HEK293 (cell line): ENCODE measurements around the gene HUNK.
A peak's percentile ranks its signal among the peaks of the same experiment; 100 is the strongest.

Source experiments
- FEZF1 ChIP-seq: fragments of 450-650 bp; formaldehyde crosslinking; IDR thresholded peaks from 2 replicates; pipeline ENCODE4 v1.5.1; 2016; ENCODE audit warnings: missing biosample characterization, missing genetic modification characterization
- HOXD13 ChIP-seq: sonication (generic); formaldehyde crosslinking; IDR thresholded peaks from 2 replicates; pipeline ENCODE4 v1.8.0; 2022; ENCODE audit warnings: missing genetic modification reagents, borderline replicate concordance
- PATZ1 ChIP-seq: fragments of 450-650 bp; formaldehyde crosslinking; IDR thresholded peaks from 2 replicates; pipeline ENCODE4 v1.5.1; 2016; ENCODE audit warnings: missing biosample characterization, missing genetic modification characterization
- PRDM4 ChIP-seq: fragments of 450-650 bp; formaldehyde crosslinking; IDR thresholded peaks from 2 replicates; pipeline ENCODE4 v1.5.1; 2017; ENCODE audit warnings: missing biosample characterization, missing genetic modification characterization
- REPIN1 ChIP-seq: fragments of 450-650 bp; formaldehyde crosslinking; IDR thresholded peaks from 2 replicates; pipeline ENCODE4 v1.5.1; 2017; ENCODE audit warnings: missing biosample characterization, missing genetic modification characterization, low read depth
- SP3 ChIP-seq: fragments of 450-650 bp; formaldehyde crosslinking; IDR thresholded peaks from 2 replicates; pipeline ENCODE4 v1.5.1; 2016; ENCODE audit warnings: missing biosample characterization, missing genetic modification characterization
- ZBTB1 ChIP-seq: fragments of 450-650 bp; formaldehyde crosslinking; IDR thresholded peaks from 2 replicates; pipeline ENCODE4 v1.5.1; 2016; ENCODE audit warnings: missing biosample characterization, missing genetic modification characterization
- ZBTB20 ChIP-seq: fragments of 450-650 bp; formaldehyde crosslinking; IDR thresholded peaks from 2 replicates; pipeline ENCODE4 v1.5.1; 2016; ENCODE audit warnings: missing biosample characterization, missing genetic modification characterization
- ZBTB26 ChIP-seq: fragments of 450-650 bp; formaldehyde crosslinking; optimal IDR thresholded peaks from 2 replicates; pipeline ENCODE3; 2016; ENCODE audit warnings: missing biosample characterization, mild to moderate bottlenecking, missing genetic modification characterization
- ZBTB48 ChIP-seq: fragments of 450-650 bp; formaldehyde crosslinking; IDR thresholded peaks from 2 replicates; pipeline ENCODE4 v1.5.1; 2016; ENCODE audit warnings: missing biosample characterization, missing genetic modification characterization
- ZFHX2 ChIP-seq: fragments of 450-650 bp; formaldehyde crosslinking; conservative IDR thresholded peaks from 2 replicates; pipeline ENCODE4 v1.5.1; 2016; ENCODE audit warnings: missing biosample characterization, missing genetic modification characterization
- ZNF146 ChIP-seq: fragments of 450-650 bp; formaldehyde crosslinking; IDR thresholded peaks from 2 replicates; pipeline ENCODE4 v1.5.1; 2016; ENCODE audit warnings: missing biosample characterization, missing genetic modification characterization
- ZNF155 ChIP-seq: fragments of 450-650 bp; formaldehyde crosslinking; IDR thresholded peaks from 2 replicates; pipeline ENCODE4 v1.5.1; 2016; ENCODE audit warnings: missing biosample characterization, missing genetic modification characterization
- ZNF24 ChIP-seq: fragments of 450-650 bp; formaldehyde crosslinking; IDR thresholded peaks from 2 replicates; pipeline ENCODE4 v1.5.1; 2016; ENCODE audit warnings: missing biosample characterization, missing genetic modification characterization
- ZNF26 ChIP-seq: fragments of 450-650 bp; formaldehyde crosslinking; IDR thresholded peaks from 2 replicates; pipeline ENCODE4 v1.5.1; 2016; ENCODE audit warnings: missing biosample characterization, missing genetic modification characterization
- ZNF398 ChIP-seq: fragments of 450-650 bp; formaldehyde crosslinking; IDR thresholded peaks from 2 replicates; pipeline ENCODE4 v1.5.1; 2017; ENCODE audit warnings: missing biosample characterization, missing genetic modification characterization
- ZNF404 ChIP-seq: fragments of 450-650 bp; formaldehyde crosslinking; IDR thresholded peaks from 2 replicates; pipeline ENCODE4 v1.5.1; 2017; ENCODE audit warnings: missing biosample characterization, missing genetic modification characterization
- ZNF548 ChIP-seq: fragments of 450-650 bp; formaldehyde crosslinking; IDR thresholded peaks from 2 replicates; pipeline ENCODE4 v1.5.1; 2016; ENCODE audit warnings: missing biosample characterization, missing genetic modification characterization
- ZNF555 ChIP-seq: fragments of 450-650 bp; formaldehyde crosslinking; conservative IDR thresholded peaks from 2 replicates; pipeline ENCODE4 v1.5.1; 2017; ENCODE audit warnings: missing biosample characterization, mild to moderate bottlenecking, missing genetic modification characterization, inconsistent platforms
- ZNF621 ChIP-seq: fragments of 450-650 bp; formaldehyde crosslinking; IDR thresholded peaks from 2 replicates; pipeline ENCODE4 v1.5.1; 2017; ENCODE audit warnings: missing biosample characterization, missing genetic modification characterization
- ZNF639 ChIP-seq: fragments of 450-650 bp; formaldehyde crosslinking; IDR thresholded peaks from 2 replicates; pipeline ENCODE4 v1.5.1; 2016; ENCODE audit warnings: missing biosample characterization, missing genetic modification characterization
- ZNF658 ChIP-seq: fragments of 450-650 bp; formaldehyde crosslinking; IDR thresholded peaks from 2 replicates; pipeline ENCODE4; 2016; ENCODE audit warnings: missing biosample characterization, missing genetic modification characterization
- ZNF677 ChIP-seq: fragments of 450-650 bp; IDR thresholded peaks from 2 replicates; pipeline ENCODE4 v1.5.0; 2018; ENCODE audit warnings: missing biosample characterization, mild to moderate bottlenecking, missing genetic modification characterization, moderate library complexity
- ZNF768 ChIP-seq: fragments of 450-650 bp; formaldehyde crosslinking; IDR thresholded peaks from 2 replicates; pipeline ENCODE4 v1.5.1; 2018; ENCODE audit warnings: missing biosample characterization, mild to moderate bottlenecking, missing genetic modification characterization
- ZNF777 ChIP-seq: fragments of 450-650 bp; formaldehyde crosslinking; IDR thresholded peaks from 2 replicates; pipeline ENCODE4 v1.5.1; 2017; ENCODE audit warnings: missing biosample characterization, missing genetic modification characterization, borderline replicate concordance
- ZSCAN16 ChIP-seq: fragments of 450-650 bp; formaldehyde crosslinking; IDR thresholded peaks from 2 replicates; pipeline ENCODE4 v1.5.1; 2016; ENCODE audit warnings: missing biosample characterization, missing genetic modification characterization
- ZSCAN18 ChIP-seq: fragments of 450-650 bp; formaldehyde crosslinking; IDR thresholded peaks from 2 replicates; pipeline ENCODE4 v1.5.1; 2016; ENCODE audit warnings: missing biosample characterization, missing genetic modification characterization

The HUNK gene

GRCh38 chr21:31872452-31873274 lies at the start of gene HUNK (continued):
- TF ChIP-seq ZNF26 (tag by site-specific recombination) (no peak), FEZF1 (tag by site-specific recombination) (no peak), ZSCAN16 (tag by site-specific recombination) (no peak), ZNF555 (no peak), ZNF777 (tag by site-specific recombination) (no peak), SP3 (tag by site-specific recombination) (peak; percentile 84), ZNF548 (no peak), PRDM4 (tag by site-specific recombination) (no peak), ZNF768 (tag by site-specific recombination) (no peak), ZSCAN18 (no peak), ZNF639 (tag by site-specific recombination) (0 out of 2 replicates have a peak, but pooled peaks have one; percentile 60), REPIN1 (peak; percentile 96), ZFHX2 (peak; percentile 85), ZNF398 (peak; percentile 91), ZNF146 (tag by site-specific recombination) (no peak), ZBTB48 (no peak), ZBTB1 (tag by site-specific recombination) (no peak), ZNF404 (tag by site-specific recombination) (no peak), HOXD13 (CRISPR knock-in tag) (no peak), PATZ1 (peak; percentile 97), ZBTB20 (peak; percentile 99), ZBTB26 (tag by site-specific recombination) (peak; percentile 94), ZNF24 (tag by site-specific recombination) (0 out of 2 replicates have a peak, but pooled peaks have one; percentile 51), ZNF658 (tag by site-specific recombination) (no peak), ZNF155 (tag by site-specific recombination) (no peak), ZNF621 (tag by site-specific recombination) (no peak), ZNF677 (tag by site-specific recombination) (no peak)
